ENCODE results near the gene NRDC.

DNA sequence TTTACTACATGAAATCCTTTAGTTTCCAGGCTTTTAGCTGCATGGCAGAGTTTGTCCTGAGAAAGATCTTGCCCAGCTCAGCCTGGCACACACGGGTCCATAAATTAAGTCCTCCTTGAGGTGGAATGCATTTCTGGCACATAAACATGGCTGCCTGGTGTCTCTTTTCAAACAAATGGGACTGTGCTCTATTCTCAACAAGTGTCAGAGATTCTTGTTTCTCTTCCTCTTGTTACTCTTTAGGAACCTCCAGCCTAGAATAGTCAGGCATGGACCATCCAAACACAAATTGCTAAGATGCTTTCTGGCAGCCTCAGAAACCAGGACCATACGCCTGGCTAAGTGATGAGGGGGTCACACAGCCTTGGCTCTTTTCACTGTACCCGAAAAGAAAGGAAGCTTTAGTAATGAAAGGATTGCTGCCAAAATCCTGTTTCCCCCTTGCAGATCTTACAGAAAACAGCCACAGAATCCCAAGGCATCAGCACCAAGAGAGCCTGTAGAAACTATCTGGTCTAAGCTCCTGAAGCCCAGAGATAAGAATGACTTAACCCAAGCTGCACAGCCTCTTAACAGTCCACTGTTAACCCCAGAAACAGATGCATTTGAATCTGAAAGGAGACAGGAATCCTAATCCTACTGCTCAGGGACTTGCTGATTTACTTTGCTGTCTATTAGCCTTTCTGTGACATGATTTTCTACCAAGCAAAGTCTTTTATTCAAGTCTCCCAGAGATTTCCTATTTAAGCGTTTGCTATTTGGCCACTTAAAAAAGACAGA is 31.9 kb upstream of the NRDC start:
- TF ChIP-seq EZH2phosphoT487 (IDR thresholded peaks at IDR 0.05; ENCODE audit: borderline replicate concordance, low read length), result no peak
- TF ChIP-seq, protein P1, sequence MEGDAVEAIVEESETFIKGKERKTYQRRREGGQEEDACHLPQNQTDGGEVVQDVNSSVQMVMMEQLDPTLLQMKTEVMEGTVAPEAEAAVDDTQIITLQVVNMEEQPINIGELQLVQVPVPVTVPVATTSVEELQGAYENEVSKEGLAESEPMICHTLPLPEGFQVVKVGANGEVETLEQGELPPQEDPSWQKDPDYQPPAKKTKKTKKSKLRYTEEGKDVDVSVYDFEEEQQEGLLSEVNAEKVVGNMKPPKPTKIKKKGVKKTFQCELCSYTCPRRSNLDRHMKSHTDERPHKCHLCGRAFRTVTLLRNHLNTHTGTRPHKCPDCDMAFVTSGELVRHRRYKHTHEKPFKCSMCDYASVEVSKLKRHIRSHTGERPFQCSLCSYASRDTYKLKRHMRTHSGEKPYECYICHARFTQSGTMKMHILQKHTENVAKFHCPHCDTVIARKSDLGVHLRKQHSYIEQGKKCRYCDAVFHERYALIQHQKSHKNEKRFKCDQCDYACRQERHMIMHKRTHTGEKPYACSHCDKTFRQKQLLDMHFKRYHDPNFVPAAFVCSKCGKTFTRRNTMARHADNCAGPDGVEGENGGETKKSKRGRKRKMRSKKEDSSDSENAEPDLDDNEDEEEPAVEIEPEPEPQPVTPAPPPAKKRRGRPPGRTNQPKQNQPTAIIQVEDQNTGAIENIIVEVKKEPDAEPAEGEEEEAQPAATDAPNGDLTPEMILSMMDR (IDR thresholded peaks at IDR 0.05; ENCODE audit: low read depth, low read length, poor library complexity, severe bottlenecking), result no peak

Measured in DOHH2 (cell line).